Endothelial cell of umbilical vein (primary cell): ENCODE data around the gene PGBD2. TPM values are rescaled to one million over a fixed set of nuclear protein-coding genes. Genes with fewer than 3 reads are reported as not detected.

Source experiments
- BruUV-seq: library from RNA; stranded (reverse); fragments of 400-500 nt; replicated peaks from 2 replicates; lab custom pipeline; 2021; lab: Mats Ljungman, UMichigan
- CTCF ChIA-PET: fragments of 300-600, 350-600 bp; sonication (Branson Sonifier 250); formaldehyde crosslinking; loops from one replicate; lab custom pipeline; 2021; ENCODE audit warnings: antibody characterized with exemption, inconsistent platforms; lab: Charles Lee
- POLR2A ChIA-PET: fragments of 300-600, 350-600 bp; sonication (Branson Sonifier 250); formaldehyde crosslinking; loops from one replicate; lab custom pipeline; 2021; ENCODE audit warnings: antibody characterized with exemption, inconsistent platforms; lab: Charles Lee
- DNase-seq: peaks from one replicate; pipeline ENCODE4 v3.0.0-alpha.2; 2011; ENCODE audit warnings: low read depth, low spot score
- FAIRE-seq: peaks from 2 replicates; lab custom pipeline; 2011; peaks lifted over from hg19 to GRCh38; lab: Jason Lieb, UNC
- H2AFZ ChIP-seq: 2 replicates; pipeline ENCODE4 v1.6.0; 2012; ENCODE audit warnings: low read depth, low read length, control low read depth, inconsistent platforms
- H3K27ac ChIP-seq: 2 replicates; pipeline ENCODE4 v1.5.1; 2011; ENCODE audit warnings: low read depth, mild to moderate bottlenecking, control low read depth, low read length, moderate library complexity; ENCODE audit not compliant: insufficient read depth
- H3K27me3 ChIP-seq, 2 experiments: 2 replicates each; pipeline versions ENCODE4 v1.6.0 to v1.6.1; 2011; ENCODE audit warnings: low read length in 2 of 2, mixed read lengths in 1 of 2; ENCODE audit not compliant: control insufficient read depth in 2 of 2, insufficient read depth in 2 of 2
- H3K36me3 ChIP-seq, 2 experiments: 2 replicates in 1 of 2; 3 replicates in 1 of 2; pipeline ENCODE4 v1.5.1; 2011; ENCODE audit warnings: low read length in 2 of 2, mild to moderate bottlenecking in 1 of 2, moderate library complexity in 1 of 2; ENCODE audit not compliant: control insufficient read depth in 2 of 2, insufficient read depth in 2 of 2; ENCODE audit errors: extremely low read depth in 1 of 2
- H3K4me1 ChIP-seq: 3 replicates; pipeline ENCODE4 v1.5.1; 2011; ENCODE audit warnings: mild to moderate bottlenecking, low read length; ENCODE audit not compliant: control insufficient read depth, insufficient read depth; ENCODE audit errors: extremely low read depth
- H3K4me2 ChIP-seq: 2 replicates; pipeline ENCODE4 v1.6.1; 2011; ENCODE audit warnings: low read length, control low read depth, mixed read lengths; ENCODE audit not compliant: insufficient read depth
- H3K4me3 ChIP-seq, 3 experiments: fragments of 200-600 bp in 1 of 3; sonication (generic), shearing (Covaris generic) in 1 of 3; replicated peaks in 1 of 3; 2 replicates each; pipeline ENCODE4 v1.5.1; 2011 to 2016; ENCODE audit warnings: control low read depth in 3 of 3, low read length in 3 of 3, mild to moderate bottlenecking in 2 of 3, inconsistent platforms in 1 of 3, low read depth in 1 of 3, moderate library complexity in 1 of 3; ENCODE audit not compliant: insufficient read depth in 1 of 3
- H3K79me2 ChIP-seq: 2 replicates; pipeline ENCODE4 v1.6.0; 2012; ENCODE audit warnings: low read length, inconsistent platforms; ENCODE audit not compliant: control insufficient read depth, insufficient read depth
- H3K9ac ChIP-seq: replicated peaks from 2 replicates; pipeline ENCODE3; 2011; ENCODE audit warnings: low read length, control low read depth; ENCODE audit not compliant: insufficient read depth; ENCODE audit errors: extremely low read depth
- H3K9me1 ChIP-seq: replicated peaks from 3 replicates; pipeline ENCODE4 v1.6.0; 2011; ENCODE audit warnings: mild to moderate bottlenecking, low read length; ENCODE audit not compliant: control insufficient read depth, insufficient read depth; ENCODE audit errors: extremely low read depth
- H3K9me3 ChIP-seq: replicated peaks from 2 replicates; pipeline ENCODE4 v1.5.1; 2012; ENCODE audit warnings: low read length, inconsistent platforms; ENCODE audit not compliant: control insufficient read depth, insufficient read depth
- H4K20me1 ChIP-seq: replicated peaks from 2 replicates; pipeline ENCODE3; 2011; ENCODE audit warnings: mild to moderate bottlenecking, low read length; ENCODE audit not compliant: control insufficient read depth, insufficient read depth; ENCODE audit errors: extremely low read depth
- EZH2 ChIP-seq: IDR thresholded peaks from 2 replicates; pipeline ENCODE4 v1.6.1; 2012; ENCODE audit warnings: borderline replicate concordance, low read depth, mild to moderate bottlenecking, moderate library complexity, low read length, inconsistent platforms; ENCODE audit not compliant: severe bottlenecking
- FOS ChIP-seq: IDR thresholded peaks from 2 replicates; pipeline ENCODE4 v1.6.1; 2011; ENCODE audit warnings: mild to moderate bottlenecking, low read length, moderate library complexity, borderline replicate concordance; ENCODE audit not compliant: insufficient read depth
- GATA2 ChIP-seq: IDR thresholded peaks from 2 replicates; pipeline ENCODE4 v1.7.0; 2011; ENCODE audit warnings: low read depth, mild to moderate bottlenecking, moderate library complexity, mixed read lengths, low read length; ENCODE audit not compliant: insufficient read length, insufficient read depth
- JUN ChIP-seq: IDR thresholded peaks from 2 replicates; pipeline ENCODE4 v1.6.1; 2011; ENCODE audit warnings: borderline replicate concordance, low read depth; ENCODE audit not compliant: insufficient read length, insufficient read depth
- MYC ChIP-seq: IDR thresholded peaks from one replicate; pipeline ENCODE4 v1.6.1; 2011; ENCODE audit warnings: mild to moderate bottlenecking, low read depth, low read length
- POLR2A ChIP-seq: IDR thresholded peaks from 2 replicates; pipeline ENCODE4 v1.6.1; 2012; ENCODE audit warnings: low read depth, mild to moderate bottlenecking, control low read depth, low read length
- POLR2AphosphoS5 ChIP-seq: IDR thresholded peaks from 2 replicates; pipeline ENCODE4 v1.6.1; 2012; ENCODE audit warnings: low read depth, mild to moderate bottlenecking, control low read depth, low read length, moderate library complexity; ENCODE audit not compliant: insufficient read depth
- dilution Hi-C: fragments of 300-500 bp; cut with MboI; formaldehyde crosslinking; loops from one replicate; pipeline ENCODE4 v1.15.0; 2019; ENCODE audit warnings: low sequenced_read_pairs; ENCODE audit not compliant: extremely low pct_ligation_motif_present
- intact Hi-C: fragments of 100-400 bp; cut with micrococcal nuclease; formaldehyde crosslinking; loops from one replicate; pipeline ENCODE4 v1.10.0; 2022
- polyA plus RNA-seq, 4 experiments: library from polyadenylated mRNA; depleted of rRNA in 3 of 4; stranded (reverse) in 3 of 4; unstranded in 1 of 4; fragments of >200 nt; gene quantifications; 2 replicates each; pipeline versions ENCODE4 v1.2.1 to v1.2.3, GENCODE V29; 2011 to 2012; ENCODE audit warnings: missing spikeins in 1 of 4
- total RNA-seq: library from RNA; stranded (reverse); gene quantifications from 2 replicates; pipeline ENCODE4 v1.2.3, GENCODE V29; 2021
- TF ChIP-seq, protein P1 (sequence below), 2 donors: IDR thresholded peaks; 1 replicate in 1 of 2; 2 replicates in 1 of 2; pipeline ENCODE4 v1.5.1; 2011; ENCODE audit warnings: low read length in 2 of 2, mild to moderate bottlenecking in 2 of 2, moderate library complexity in 2 of 2, control low read depth in 1 of 2, inconsistent platforms in 1 of 2, low read depth in 1 of 2; ENCODE audit not compliant: insufficient read depth in 1 of 2; ENCODE audit errors: extremely low read depth in 1 of 2

PGBD2 gene
- total and polyA plus RNA-seq, 2 donors (not counting 3 experiments of a cell fraction or from before 2014, with no cell fraction given) = 5.2 to 6.1 TPM

DNA sequence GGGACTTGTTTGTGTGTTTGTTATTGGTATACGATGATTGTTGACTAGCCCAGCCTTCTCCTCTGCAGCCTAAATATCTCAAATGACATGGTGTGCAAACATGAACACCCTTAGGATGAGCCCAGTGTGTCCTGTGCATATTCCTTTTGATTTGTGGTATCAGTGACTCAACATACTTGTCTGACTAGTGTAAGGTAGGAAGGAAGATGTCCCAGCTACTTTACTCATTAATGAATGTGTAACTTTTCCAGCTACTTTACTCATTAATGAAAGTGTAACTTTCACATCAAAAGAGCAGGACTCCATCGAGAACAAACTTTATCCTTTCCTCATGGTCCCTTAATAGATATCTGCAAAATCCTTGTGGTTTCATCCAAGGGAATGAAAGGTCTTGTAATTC, 44.4 kb upstream of the PGBD2 start:
- Histone ChIP-seq H3K4me2 (no peak overlapping the region), H3K4me1 (peaks cover 23% of the 10 kb centered on the region), H3K9me1 (no peaks in the 10 kb centered on the region), H3K9ac (no peak overlapping the region), H3K36me3 (no peaks in the 10 kb centered on the region), H2AFZ (no peak overlapping the region), H3K27ac (no peak overlapping the region), H3K4me3 (no peak overlapping the region), H3K79me2 (peaks cover 10% of the 10 kb centered on the region), H3K27me3 (peaks cover 2 to 4% of the 10 kb centered on the region in 2 experiments), H4K20me1 (no peaks in the 10 kb centered on the region), H3K9me3 (no peaks in the 10 kb centered on the region)
- DNase-seq (no peak), FAIRE-seq (no peak)
- intact Hi-C loops = no loop called here
- no peak for TF ChIP-seq EZH2
- TF ChIP-seq FOS = no peak
- no peak for TF ChIP-seq MYC
- no peak for TF ChIP-seq JUN
- TF ChIP-seq POLR2A = no peak
- TF ChIP-seq, protein P1, sequence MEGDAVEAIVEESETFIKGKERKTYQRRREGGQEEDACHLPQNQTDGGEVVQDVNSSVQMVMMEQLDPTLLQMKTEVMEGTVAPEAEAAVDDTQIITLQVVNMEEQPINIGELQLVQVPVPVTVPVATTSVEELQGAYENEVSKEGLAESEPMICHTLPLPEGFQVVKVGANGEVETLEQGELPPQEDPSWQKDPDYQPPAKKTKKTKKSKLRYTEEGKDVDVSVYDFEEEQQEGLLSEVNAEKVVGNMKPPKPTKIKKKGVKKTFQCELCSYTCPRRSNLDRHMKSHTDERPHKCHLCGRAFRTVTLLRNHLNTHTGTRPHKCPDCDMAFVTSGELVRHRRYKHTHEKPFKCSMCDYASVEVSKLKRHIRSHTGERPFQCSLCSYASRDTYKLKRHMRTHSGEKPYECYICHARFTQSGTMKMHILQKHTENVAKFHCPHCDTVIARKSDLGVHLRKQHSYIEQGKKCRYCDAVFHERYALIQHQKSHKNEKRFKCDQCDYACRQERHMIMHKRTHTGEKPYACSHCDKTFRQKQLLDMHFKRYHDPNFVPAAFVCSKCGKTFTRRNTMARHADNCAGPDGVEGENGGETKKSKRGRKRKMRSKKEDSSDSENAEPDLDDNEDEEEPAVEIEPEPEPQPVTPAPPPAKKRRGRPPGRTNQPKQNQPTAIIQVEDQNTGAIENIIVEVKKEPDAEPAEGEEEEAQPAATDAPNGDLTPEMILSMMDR (IDR thresholded peaks at IDR 0.05; ENCODE audit: extremely low read depth in 1 of 2, insufficient read depth in 1 of 2, low read depth in 1 of 2, low read length in 2 of 2) = no peak
- no peak for TF ChIP-seq GATA2
- TF ChIP-seq POLR2AphosphoS5 = no peak
- CTCF ChIA-PET = no interaction called here
- POLR2A ChIA-PET = no interaction called here
- dilution Hi-C loops = no loop called here
- no TSS peak for BruUV-seq
